GM15510 (cell line): Measurements from ENCODE around the gene ZNF280D.

ENCODE experiments used
- POLR2A ChIP-seq: IDR thresholded peaks from 3 replicates; pipeline ENCODE4 v1.6.1; 2011; ENCODE audit warnings: borderline replicate concordance; ENCODE audit not compliant: insufficient read length; ENCODE audit errors: extremely low read depth

Gene ZNF280D

DNA sequence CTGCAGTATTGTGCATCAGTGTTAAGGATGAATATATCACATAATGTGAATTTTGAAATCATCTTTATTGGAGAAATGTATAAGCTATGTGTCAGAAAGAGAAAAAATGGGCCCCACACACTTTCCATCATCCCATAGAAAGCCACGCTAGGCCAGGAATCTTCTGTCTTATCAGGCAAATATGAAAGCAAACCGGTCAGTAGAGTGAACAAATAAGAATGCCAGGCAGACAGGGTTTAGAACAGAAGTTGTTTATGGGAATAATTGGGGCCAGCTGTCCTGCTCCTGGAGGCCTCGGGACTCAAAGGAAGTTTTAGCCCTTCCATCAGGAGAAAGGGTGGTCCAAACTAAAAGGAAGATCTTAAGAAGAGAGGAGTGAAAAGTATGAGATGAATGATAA lies 39.5 kb downstream of the ZNF280D start:
- TF ChIP-seq POLR2A = no peak

DNA sequence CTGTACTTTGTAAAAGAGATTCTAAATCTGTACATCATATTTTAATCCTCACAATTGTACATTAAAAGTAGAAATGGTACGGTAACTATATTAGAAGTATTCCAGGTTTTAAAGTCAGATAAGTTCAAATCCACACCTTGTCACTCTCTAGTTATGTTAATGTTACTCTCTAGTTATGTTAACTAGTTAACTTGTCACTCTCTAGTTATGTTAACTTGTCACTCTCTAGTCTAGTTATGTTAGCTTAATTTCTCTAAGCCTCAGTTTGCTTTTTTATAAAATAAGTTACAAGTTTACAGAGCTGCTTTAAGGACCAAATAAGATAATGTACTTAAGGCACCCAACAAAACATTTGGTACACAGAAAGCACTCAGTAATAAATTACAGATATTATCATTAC lies 42.6 kb downstream of the ZNF280D start:
- TF ChIP-seq POLR2A = no peak

DNA sequence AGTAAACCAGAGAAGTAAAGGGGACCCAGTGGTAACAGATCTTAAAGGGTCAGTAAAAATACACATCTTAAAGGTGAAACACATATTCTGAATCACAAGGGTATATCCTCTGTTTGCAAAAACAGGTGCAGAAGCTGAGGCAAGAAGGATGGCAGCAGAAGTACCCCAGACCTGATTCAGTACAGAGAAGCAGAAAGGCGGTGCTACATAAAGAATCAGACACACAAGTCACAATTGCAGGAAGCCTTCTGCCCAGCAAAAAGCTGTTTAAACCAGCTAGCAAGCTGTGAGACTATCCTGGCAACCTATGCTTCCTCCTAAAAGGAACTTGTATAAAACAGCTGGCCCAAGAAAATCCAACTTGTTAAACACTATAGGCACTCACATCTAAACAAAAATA lies 49.4 kb downstream of the ZNF280D start:
- TF ChIP-seq POLR2A = no peak

DNA sequence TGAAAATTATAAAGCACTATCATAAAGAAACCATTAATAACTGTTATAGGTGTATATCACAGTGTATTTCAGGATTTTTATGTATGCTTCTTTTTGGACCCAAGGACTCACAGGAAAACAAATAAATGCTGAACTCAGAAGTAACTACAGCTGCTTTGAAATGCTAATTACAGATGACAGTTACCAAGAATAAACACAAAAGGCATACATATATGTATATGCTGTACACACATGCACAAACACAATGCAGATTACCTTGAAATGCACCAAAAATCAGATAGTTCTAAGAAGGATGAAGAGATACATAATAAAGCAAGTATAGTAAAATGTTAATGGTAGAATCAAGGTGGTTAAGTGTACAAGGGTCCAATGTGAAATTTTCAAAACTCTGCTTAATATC lies 52.2 kb downstream of the ZNF280D start:
- TF ChIP-seq POLR2A = no peak

DNA sequence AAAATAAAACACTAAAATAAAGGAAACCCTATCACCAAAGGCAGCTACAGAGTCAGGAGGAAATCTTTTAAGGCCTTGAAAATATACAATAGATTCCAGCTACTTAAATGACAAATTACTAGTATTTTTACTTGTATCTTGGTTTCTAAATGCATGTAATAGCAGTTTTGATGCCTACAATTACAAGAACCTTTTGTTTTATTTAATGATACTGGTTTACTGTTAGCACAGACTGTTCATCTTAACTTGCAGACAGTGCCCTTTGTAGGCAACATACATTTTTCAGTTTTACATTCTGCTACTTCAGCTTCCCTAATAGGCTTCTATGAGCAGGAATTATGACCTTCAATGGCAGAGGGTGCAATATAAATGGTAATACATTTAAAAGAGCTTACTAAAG lies 54.1 kb downstream of the ZNF280D start:
- TF ChIP-seq POLR2A = no peak

DNA sequence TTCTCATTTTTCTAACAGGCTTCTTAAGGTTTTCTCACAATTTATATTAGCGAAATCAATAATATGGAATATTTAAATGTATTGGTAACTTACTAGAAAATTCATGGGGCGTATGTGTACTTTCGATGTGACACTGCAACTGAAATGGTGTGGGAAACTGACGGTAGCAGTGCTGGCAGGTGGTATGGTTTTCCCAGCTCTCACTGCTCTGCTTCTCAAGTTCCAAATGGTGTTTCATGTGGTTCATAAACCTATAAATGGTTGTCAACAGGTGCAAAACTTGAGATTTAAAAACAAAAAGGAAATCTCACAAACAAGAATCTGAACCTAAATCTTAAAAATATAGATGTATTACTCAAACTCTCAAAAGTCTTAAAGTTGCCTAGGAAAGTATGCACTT lies 54.7 kb downstream of the ZNF280D start:
- TF ChIP-seq POLR2A = no peak

DNA sequence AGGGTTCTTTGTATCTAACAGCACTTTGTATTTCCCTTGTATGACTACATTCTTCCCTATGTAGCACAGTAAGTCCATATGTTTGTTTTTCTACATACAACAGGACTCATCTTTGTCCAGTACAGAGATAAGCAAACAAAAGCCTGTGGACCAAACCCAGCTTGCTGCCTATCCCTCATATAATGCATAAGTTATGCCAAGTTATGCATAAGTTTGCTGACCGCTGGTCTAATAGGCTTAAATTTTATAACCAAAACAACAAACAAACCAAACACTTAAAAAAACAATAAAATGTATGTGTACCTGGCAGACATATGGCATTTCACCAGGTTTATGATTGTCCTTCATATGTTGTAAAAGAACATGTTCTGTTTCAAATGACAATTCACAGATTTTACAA lies 56.0 kb downstream of the ZNF280D start:
- TF ChIP-seq POLR2A = no peak

DNA sequence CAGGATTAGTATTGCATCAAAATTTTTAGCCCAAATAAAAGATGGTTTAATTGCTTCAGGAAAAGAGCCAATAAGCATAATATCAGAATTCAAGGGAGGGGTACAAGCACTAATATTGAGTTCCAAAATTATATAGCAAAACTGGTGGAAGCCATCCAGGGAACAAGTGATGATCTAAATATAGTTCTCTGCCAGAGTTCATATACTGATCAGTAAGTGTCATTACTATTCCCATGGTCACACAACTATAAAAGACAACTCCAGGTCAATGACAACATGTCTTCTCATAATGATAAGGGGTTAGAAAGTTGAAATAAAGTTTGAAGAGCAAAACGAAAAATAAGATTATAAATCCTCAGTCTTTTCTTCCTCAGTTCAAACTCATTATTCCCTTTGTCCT lies 57.4 kb downstream of the ZNF280D start:
- no peak for TF ChIP-seq POLR2A

DNA sequence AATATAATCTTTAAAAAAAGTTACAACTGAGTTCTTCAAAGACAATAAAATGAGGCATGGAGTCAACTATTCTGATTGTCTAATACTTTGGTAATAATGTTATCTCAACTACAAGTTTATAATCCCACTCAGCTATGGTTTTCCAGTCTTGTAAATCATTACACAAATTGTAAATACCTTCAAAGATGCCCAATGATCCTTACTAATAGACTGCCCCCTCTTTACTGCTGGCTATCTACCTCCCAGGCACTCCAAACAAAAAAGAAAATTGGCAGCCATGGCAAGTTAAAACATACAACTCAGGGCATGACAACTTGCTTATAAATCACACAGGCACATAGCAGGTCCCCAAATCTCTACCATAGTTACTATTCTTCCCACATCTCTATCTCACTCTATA lies 58.5 kb downstream of the ZNF280D start:
- TF ChIP-seq POLR2A = no peak

DNA sequence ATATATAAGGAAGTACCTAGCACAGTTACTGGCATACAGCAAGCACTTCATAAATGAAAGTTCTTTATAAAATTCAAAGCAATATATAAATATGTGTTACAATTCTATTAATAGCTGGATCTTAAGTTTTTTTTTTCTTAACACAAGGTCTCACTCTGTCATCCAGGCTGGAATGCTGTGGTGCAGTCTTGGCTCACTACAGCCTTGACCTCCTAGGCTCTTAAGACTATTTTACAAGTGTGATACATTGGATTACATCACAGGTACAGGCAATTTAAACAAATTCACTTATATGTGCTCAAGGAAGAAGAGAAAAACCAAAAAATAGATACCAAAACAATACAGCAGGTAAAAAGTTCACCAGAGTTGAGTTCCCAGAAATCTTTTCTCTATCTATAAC lies 60.6 kb downstream of the ZNF280D start:
- TF ChIP-seq POLR2A = no peak

DNA sequence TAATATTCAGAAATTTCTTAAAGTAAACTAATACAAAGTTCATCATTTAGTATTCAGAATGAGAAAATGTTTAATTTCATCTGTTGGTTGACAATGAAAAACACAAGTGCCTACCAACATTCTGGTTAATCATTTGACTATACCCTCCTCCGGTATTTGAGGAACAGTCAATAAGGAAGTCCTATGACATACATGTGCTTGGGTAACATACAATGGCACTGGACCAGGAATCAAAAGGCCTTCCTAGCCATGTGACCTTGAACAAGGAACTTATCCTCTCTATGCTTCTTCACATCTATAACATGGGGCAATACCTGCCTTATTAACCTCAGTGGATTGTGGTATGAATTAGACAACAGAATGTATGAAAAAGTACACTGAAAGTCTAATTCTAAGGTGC lies 65.8 kb downstream of the ZNF280D start:
- TF ChIP-seq POLR2A = no peak

DNA sequence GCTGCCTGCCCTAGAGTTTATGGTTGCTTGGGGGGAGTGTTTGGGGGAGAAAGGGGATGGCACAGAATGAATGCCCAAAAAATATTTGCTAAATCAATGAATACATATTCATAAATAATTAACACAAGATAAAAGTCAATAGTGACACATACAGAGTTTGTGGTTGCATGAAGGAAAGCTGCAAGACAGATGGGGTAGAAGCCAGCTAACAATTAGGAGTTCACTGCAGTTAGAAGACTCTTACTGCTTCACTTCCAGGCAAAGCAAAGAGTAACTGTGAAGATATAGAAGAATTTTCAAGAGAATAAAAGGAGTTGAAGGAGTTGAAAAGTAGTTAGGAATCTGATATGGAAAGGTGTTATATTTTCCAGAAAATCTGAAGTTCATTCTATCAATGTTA lies 72.4 kb downstream of the ZNF280D start:
- no peak for TF ChIP-seq POLR2A

DNA sequence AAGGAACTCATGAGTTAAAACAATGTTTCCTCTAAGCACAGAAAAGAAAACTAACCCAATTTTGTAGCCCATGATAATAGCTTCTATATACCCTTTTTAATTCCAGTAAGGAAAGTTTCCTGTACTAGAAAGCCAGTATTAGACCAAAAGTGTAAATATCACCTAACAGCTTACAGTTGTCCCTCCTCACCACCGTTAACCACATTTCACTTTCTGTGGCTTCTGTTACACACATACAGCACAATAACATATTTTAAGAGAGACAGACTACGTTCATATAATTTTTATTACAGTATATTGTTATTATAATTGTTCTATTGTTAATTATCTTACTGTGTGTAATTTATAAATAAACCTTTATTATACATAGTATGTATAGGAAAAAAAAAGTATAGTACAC lies 74.1 kb downstream of the ZNF280D start:
- no peak for TF ChIP-seq POLR2A

DNA sequence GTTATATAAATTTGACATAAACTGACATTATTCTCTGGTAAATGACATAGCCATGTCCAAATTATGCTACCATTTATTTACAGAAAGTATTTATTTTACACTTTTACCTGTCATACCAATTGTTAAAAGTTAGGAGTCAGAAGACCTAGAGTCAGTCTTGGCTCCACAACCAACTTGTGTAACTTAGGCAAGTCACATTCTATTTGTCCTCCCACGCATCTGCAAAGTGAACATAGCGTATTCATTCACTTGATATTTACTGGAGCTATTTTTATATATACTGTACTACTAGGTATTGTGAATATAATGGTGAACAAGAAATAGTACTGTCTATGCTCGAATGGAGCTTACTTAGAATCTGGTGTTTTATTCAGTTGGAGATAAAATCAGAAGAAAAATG lies 78.7 kb downstream of the ZNF280D start:
- TF ChIP-seq POLR2A = no peak

DNA sequence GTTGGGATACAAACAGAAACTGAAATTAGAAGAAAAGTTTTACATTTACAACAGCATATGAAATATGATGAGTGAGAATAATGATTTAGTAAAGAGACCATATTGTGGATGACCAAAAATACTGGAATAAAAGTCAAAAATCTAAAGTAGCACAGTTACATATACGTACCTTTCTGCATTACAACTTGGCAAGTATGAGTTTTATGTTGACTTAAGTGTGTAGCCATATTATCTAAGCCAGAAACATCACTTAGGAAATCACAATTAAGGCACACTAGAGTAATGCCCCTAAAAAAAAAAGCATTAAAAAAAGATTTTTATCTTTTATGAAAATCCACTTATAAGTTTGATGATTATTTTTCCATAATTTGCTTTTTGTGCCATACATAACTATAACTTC lies 79.1 kb downstream of the ZNF280D start:
- no peak for TF ChIP-seq POLR2A

DNA sequence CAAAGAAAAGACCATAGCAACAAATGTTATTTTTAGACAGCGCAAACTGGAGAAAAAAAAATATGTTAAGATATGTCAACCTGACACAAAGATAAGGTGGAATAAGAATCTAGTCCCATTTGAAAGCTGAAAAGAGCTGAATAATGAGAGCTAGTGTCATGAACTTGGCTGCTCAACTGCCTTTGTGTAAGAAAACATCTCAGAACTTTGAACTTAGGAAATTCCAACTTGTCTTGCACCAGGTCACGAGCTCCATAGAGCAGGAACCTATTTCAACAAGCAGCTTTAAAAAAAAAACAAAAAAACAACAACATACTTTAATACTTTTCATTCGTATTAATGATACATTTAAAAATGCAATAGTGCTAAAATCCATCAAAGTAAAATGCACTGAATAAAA lies 79.5 kb downstream of the ZNF280D start:
- no peak for TF ChIP-seq POLR2A

DNA sequence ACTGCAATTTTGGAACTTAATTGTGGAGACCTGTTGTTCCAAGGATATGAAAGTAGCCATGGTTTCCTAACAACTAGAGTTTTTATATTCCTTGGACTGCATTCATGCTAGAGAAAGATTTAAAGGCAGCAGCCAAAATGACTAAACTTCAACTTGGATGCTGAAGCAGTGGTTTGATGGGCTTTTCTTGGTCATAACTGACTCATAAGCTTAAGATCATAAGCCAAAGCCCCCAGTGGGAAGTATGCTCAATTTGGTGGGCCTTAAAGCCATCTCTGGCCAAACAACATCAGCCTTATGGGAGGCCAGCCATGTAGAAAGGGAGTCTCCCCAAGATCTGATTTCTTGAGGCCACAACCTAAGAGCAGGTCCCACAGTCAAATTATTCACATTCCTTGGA lies 80.2 kb downstream of the ZNF280D start:
- no peak for TF ChIP-seq POLR2A

DNA sequence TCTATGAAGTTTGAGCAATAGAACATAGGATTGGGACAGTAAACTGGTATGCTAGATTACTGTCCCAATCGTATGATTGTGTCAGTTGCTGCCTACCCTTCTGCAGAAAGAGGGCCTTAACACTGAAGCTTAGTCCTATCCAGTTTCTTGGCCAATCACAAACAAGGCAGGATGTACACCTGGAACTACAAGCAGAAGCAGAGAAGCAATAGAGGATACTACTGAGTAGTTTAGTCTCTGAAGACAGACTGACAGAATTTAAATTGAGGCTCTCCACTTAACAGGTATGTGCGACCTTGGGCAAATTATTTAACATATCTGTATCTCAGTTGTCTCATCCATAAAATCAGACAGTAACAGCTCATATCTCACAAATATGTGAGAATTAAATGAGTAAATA lies 85.0 kb downstream of the ZNF280D start:
- no peak for TF ChIP-seq POLR2A

DNA sequence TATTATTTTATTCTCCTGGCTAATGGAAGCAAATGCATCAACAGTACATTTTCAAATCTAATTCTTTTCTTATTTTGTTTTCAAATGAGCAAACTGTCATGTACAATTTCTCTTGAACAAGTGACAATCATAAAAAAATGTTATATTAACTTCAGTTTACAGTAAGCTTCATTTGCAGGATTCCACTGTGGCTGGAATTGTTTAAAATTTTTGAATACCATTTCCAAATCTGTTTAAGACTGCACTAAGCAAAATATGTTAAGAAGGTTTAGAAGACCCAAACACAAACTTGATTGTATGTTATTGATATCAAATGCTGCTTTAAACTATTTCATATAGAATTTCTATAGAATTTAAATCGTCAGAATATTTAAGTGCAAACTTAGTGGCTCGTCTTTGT lies 92.8 kb downstream of the ZNF280D start:
- no peak for TF ChIP-seq POLR2A

DNA sequence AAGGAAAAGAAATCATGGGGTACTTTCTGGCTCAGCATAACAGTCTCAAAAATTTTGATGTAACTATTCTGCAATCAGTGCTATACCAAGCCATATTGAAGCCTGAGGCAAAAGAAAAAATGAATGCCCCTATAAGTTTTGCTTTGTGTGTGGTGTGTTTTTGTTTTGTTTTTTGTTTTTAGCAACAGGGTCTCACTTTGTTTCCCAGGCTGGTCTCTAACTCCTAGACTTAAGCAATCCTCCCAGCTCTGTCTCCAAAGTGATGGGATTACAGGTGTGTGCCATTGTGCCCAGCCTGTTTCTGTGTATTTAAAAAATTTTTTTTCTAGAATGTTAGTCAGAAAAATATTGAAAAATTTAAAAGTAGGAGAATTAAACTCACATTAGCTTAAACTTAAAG lies 93.2 kb downstream of the ZNF280D start:
- no peak for TF ChIP-seq POLR2A
